ENCODE results near the gene GNA15. TPM values are rescaled to one million over a fixed set of nuclear protein-coding genes. Genes with fewer than 3 reads are reported as not detected.

Gene GNA15
- total RNA-seq, 4 donors from 2014 or later: 5.3 to 18.5 (median 8.4) TPM

GRCh38 chr19:3190921-3191805 is 55.3 kb downstream of the GNA15 start:
- TF ChIP-seq, protein P1, sequence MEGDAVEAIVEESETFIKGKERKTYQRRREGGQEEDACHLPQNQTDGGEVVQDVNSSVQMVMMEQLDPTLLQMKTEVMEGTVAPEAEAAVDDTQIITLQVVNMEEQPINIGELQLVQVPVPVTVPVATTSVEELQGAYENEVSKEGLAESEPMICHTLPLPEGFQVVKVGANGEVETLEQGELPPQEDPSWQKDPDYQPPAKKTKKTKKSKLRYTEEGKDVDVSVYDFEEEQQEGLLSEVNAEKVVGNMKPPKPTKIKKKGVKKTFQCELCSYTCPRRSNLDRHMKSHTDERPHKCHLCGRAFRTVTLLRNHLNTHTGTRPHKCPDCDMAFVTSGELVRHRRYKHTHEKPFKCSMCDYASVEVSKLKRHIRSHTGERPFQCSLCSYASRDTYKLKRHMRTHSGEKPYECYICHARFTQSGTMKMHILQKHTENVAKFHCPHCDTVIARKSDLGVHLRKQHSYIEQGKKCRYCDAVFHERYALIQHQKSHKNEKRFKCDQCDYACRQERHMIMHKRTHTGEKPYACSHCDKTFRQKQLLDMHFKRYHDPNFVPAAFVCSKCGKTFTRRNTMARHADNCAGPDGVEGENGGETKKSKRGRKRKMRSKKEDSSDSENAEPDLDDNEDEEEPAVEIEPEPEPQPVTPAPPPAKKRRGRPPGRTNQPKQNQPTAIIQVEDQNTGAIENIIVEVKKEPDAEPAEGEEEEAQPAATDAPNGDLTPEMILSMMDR (IDR thresholded peaks at IDR 0.05; ENCODE audit: low read depth): no peak

DNA sequence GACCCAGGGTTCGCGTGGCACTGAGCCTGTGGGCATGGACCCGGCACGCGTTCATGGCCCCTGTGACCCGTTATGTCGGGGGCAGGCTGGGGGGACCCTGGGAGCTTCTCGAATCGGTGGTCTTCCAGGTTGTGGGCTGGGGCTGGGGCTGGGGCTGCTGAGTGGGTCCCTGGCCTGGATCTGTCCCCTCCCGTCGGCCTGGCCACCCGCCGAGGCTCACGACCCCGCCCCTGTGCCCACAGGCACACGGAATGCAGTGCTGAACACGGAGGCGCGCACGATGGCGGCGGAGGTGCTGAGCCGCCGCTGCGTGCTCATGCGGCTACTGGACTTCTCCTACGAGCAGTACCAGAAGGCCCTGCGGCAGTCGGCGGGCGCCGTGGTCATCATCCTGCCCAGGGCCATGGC is 56.4 kb downstream of the GNA15 start:
- TF ChIP-seq, protein P1 (IDR thresholded peaks at IDR 0.05; ENCODE audit: low read depth): no peak

DNA sequence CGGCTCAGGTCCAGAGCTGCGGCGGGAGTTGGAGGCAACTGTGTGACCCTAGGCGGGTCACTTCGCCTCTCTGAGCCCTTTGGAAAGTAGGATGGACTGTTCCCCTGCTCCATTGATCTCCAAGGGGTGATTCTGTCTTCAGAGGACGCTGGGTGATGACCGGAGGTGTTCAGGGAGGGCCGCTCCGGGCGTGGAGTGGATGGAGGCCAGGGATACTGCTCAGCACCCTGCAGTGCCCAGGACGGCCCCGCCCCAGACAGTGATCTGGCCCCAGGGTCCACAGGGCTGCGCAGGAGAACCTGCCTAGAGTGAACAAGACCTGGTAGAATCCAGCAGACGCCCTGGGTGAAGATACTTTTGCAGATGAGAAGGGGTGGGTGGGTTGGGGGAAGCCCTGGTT is 56.9 kb downstream of the GNA15 start:
- TF ChIP-seq, protein P1 (IDR thresholded peaks at IDR 0.05; ENCODE audit: low read depth): no peak

DNA sequence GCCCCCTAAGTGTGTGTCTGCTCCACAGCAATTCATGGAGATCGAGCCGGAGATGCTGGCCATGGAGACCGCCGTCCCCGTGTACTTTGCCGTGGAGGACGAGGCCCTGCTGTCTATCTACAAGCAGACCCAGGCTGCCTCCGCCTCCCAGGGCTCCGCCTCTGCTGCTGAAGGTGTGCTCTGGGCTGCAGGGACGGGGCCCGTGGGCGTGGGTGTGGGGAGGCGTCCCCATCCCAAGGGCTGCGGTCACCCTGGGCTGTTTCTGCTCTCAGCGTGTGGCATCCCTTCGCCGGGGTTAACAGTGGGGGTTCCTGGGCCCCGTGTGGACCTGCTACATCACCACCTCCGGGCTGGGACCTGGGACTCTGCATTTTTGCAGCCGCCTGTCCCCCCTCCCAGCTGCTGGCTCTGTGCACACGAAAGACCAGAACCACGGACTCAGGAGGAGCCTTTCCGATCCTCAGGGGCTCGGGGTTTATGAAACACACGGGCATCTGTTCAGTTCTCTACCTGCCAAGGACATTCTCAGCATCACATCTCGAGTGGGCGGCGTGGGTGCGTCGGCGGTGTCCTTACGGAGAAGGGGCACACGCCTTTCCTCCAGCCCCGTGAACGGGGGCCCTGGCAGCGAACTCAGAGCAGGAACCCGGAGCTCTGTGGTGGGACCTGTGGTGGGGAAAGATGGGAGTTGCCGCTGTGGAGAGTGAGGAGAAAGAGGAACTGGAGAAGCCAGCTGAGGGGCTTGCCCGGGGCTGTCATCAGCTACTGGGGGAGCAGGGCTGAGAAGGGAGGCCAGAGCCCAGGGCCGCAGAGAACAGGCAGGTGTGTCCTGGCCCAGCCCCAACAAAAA is 57.6 kb downstream of the GNA15 start:
- TF ChIP-seq, protein P1 (IDR thresholded peaks at IDR 0.05; ENCODE audit: low read depth): no peak

DNA sequence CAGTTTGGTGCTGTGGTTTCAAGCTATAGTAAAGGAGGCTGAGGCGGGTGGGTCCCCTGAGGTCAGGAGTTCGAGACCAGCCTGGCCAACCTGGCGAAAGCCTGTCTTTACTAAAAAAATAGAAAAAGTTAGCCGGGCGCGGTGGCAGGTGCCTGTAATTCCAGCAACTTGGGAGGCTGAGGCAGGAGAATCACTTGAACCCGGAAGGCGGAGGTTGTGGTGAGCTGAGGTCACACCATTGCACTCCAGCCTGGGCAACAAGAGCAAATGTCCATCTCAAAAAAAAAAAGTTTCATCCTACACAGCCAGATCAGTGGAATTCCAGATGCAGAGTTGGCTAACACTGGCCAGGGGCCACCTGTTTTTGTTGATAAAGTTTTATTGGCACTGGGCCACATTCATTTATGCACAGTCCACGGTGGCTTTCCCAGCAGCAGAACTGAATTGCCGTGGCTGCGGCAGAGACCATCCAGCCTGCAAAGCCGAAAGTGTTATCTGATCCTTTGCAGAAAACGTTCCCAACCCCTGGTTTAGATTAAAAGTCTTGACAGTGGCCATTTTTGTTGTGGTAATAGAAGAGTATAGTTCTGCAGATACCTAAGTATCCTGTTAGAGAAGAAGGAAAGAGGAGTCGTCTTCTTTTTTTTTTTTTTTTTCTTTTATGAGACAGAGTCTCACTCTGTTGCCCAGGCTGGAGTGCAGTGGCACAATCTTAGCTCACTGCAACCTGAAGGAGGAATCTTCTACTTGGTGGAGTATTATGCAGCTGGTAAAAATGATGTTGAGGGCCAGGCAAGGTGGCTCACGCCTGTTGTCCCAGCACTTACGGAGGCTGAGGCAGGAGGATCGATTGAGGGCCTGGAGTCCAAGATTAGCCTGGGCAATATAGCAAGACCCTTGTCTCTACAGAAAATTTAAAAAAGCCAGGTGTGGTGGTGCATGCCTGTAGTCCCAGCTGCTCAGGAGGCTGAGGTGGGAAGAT is 58.6 kb downstream of the GNA15 start:
- TF ChIP-seq, protein P1 (IDR thresholded peaks at IDR 0.05; ENCODE audit: low read depth): no peak

GRCh38 chr19:3196064-3196932 is 60.5 kb downstream of the GNA15 start:
- TF ChIP-seq, protein P1 (IDR thresholded peaks at IDR 0.05; ENCODE audit: low read depth): no peak
